Type B pancreatic cell (in vitro differentiated cells): Measurements from ENCODE around the gene TAGLN3. TPM values are rescaled to one million over a fixed set of nuclear protein-coding genes. Genes with fewer than 3 reads are reported as not detected.
A peak's percentile ranks its signal among the peaks of the same experiment; 100 is the strongest.

Experiments used
- DNase-seq: peaks from one replicate; pipeline ENCODE4 v3.0.0; 2021; ENCODE audit warnings: mixed read lengths; ENCODE audit not compliant: unreplicated experiment; ENCODE audit errors: extremely low spot score
- H3K27ac Mint-ChIP-seq: 2 replicates; pipeline ENCODE4 v1.8.0; 2021; ENCODE audit warnings: mild to moderate bottlenecking, mixed read lengths
- H3K27me3 Mint-ChIP-seq: 2 replicates; pipeline ENCODE4 v1.8.0; 2021; ENCODE audit warnings: mixed read lengths
- H3K36me3 Mint-ChIP-seq: 2 replicates; pipeline ENCODE4 v1.8.0; 2021; ENCODE audit warnings: mixed read lengths
- H3K4me1 Mint-ChIP-seq: one replicate; pipeline ENCODE4 v1.8.0; 2021; ENCODE audit warnings: mixed read lengths; ENCODE audit not compliant: unreplicated experiment
- H3K4me3 Mint-ChIP-seq: 2 replicates; pipeline ENCODE4 v1.8.0; 2021; ENCODE audit warnings: mild to moderate bottlenecking, mixed read lengths
- H3K9me3 Mint-ChIP-seq: 2 replicates; pipeline ENCODE4 v1.8.0; 2021; ENCODE audit warnings: mixed read lengths
- CTCF ChIP-seq: fragments of 200-600 bp; sonication (generic); conservative IDR thresholded peaks from 2 replicates; pipeline ENCODE4 v1.5.0; 2021; ENCODE audit warnings: antibody characterized with exemption, mild to moderate bottlenecking
- total RNA-seq: library from RNA; stranded (reverse); gene quantifications from 2 replicates; pipeline ENCODE4 v1.2.1, GENCODE V29; 2021; ENCODE audit warnings: low replicate concordance

Gene TAGLN3
- total RNA-seq, 1 donor from 2014 or later: 14.8 TPM

DNA sequence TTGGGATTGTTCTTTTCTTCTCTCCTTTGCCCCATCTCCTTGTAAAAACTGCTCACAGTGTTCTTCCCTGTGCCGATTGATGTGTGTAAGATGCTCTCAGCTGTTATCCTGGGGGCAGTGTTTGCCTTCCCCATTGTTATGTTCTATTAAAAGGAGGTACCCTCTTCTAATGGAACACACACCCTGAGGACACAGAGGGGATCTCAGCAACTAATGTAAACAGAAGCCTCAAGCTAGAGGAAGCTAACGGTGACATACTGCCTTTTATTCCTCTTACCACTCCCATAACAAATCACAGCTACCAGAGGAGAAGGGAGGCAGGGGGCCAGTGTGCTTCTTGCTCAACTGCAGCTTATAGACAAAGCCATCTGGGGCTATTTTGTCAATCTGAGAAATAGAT, 2.2 kb downstream of the TAGLN3 start:
- H3K36me3 Mint-ChIP-seq: peaks cover 5% of the 10 kb centered on the region
- H3K9me3 Mint-ChIP-seq: no peaks in the 10 kb centered on the region
- TF ChIP-seq CTCF: no peak
- H3K27ac Mint-ChIP-seq: no peak overlapping the region
- peaks cover 42% of the 10 kb centered on the region for H3K4me1 Mint-ChIP-seq
- no peak for DNase-seq
- H3K4me3 Mint-ChIP-seq: peak overlapping the region; percentile 93
- peaks cover 27% of the 10 kb centered on the region for H3K27me3 Mint-ChIP-seq

DNA sequence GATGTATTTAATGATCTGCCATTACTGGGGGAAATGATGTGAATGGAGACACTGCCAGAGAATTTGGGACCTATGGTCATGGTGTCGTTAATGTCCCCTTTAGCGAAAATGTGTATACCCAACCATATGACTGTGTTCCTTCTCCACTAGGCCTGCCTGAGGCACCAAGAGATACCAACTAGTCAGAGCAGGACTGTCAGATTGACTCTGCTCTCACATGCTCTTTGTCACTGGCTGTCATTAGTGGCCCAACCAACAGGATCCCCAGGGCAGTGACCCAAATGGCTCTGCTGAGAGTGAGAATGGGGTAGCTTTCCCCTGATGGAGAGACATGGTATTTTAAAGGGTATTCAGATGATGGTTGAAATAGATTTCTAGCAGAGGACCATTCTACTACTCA, 2.8 kb downstream of the TAGLN3 start:
- H3K4me3 Mint-ChIP-seq: peak overlapping the region; percentile 4
- H3K4me1 Mint-ChIP-seq: peaks cover 42% of the 10 kb centered on the region
- H3K27me3 Mint-ChIP-seq: peaks cover 27% of the 10 kb centered on the region
- no peak for DNase-seq
- H3K36me3 Mint-ChIP-seq: peaks cover 5% of the 10 kb centered on the region
- no peaks in the 10 kb centered on the region for H3K9me3 Mint-ChIP-seq
- H3K27ac Mint-ChIP-seq: no peak overlapping the region
- TF ChIP-seq CTCF: no peak

GRCh38 chr3:112002096-112002971, 3.6 kb downstream of the TAGLN3 start:
- no peak overlapping the region for H3K27ac Mint-ChIP-seq
- no peak overlapping the region for H3K4me3 Mint-ChIP-seq
- H3K27me3 Mint-ChIP-seq: peaks cover 27% of the 10 kb centered on the region
- peaks cover 42% of the 10 kb centered on the region for H3K4me1 Mint-ChIP-seq
- peaks cover 5% of the 10 kb centered on the region for H3K36me3 Mint-ChIP-seq
- DNase-seq: no peak
- no peaks in the 10 kb centered on the region for H3K9me3 Mint-ChIP-seq
- no peak for TF ChIP-seq CTCF

GRCh38 chr3:112003321-112004080, 4.8 kb downstream of the TAGLN3 start:
- Mint-ChIP-seq H3K36me3 (peaks cover 5% of the 10 kb centered on the region), H3K4me1 (peaks cover 42% of the 10 kb centered on the region), H3K9me3 (no peaks in the 10 kb centered on the region), H3K27ac (peak overlapping the region; percentile 59), H3K4me3 (no peak overlapping the region), H3K27me3 (peaks cover 27% of the 10 kb centered on the region)
- no peak for DNase-seq
- TF ChIP-seq CTCF: no peak

DNA sequence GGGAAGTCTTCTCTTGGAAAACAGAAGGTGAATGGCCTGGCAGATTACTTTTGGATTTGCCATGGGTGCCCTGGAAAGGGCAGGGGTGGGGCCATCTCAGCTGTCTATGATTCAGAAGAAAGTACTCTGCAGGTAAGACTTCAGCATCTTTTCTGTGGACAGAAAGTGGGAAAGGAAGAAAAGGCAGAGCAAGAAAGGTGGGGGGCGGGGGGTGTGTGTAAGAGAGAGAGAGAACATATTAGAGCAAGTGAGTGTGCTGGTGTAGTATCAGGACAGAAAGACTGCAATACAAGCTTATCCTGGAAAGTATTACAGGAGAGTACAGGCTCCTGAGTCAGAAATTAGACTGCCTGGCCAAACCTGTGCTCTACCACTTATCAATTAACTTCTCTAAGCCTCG, 5.5 kb downstream of the TAGLN3 start:
- H3K4me1 Mint-ChIP-seq: peaks cover 38% of the 10 kb centered on the region
- peaks cover 5% of the 10 kb centered on the region for H3K36me3 Mint-ChIP-seq
- H3K4me3 Mint-ChIP-seq: no peak overlapping the region
- H3K9me3 Mint-ChIP-seq: peaks cover 4% of the 10 kb centered on the region
- peaks cover 23% of the 10 kb centered on the region for H3K27me3 Mint-ChIP-seq
- H3K27ac Mint-ChIP-seq: no peak overlapping the region
- TF ChIP-seq CTCF: no peak
- no peak for DNase-seq
